Heart left ventricle (tissue), 13 donors: ENCODE data around the gene ALK.

Experiments used
- POLR2A ChIP-seq, 2 donors: fragments of 450-650 bp; IDR thresholded peaks; one replicate each; pipeline ENCODE4 v1.6.1; 2017; ENCODE audit warnings: antibody characterized with exemption in 2 of 2, mild to moderate bottlenecking in 2 of 2, moderate library complexity in 2 of 2
- TF ChIP-seq, protein P1 (sequence below), 12 donors: fragments of 200-600 bp; sonication (generic) in 4 of 12; IDR thresholded peaks; one replicate each; pipeline versions ENCODE4 v1.5.0 to v1.8.0; 2018 to 2022; ENCODE audit warnings: antibody characterized with exemption in 12 of 12, mild to moderate bottlenecking in 5 of 12
- donor health status: ischemic (EF 13 %, LVEDD 7.1; RV severe dilation, severe dysfunction).
- donor health status: DM: no; HTN: yes; CAD: no.
- donor health status: DM: no; HTN: no; CAD: no.
- donor health status: ischemic (EF 25% LVEDD 6.9; RV normal size, moderate dysfunction).
- donor health status: ischemic (EF 25% LVEDD 5.7; RV mildly dilated, moderate dysfunction).
- donor health status: ischemic (EF 35%, LVEDD 5.7; RV mildly dilated, moderate dysfunction).
- donor health status: nonischemic (EF 11% LVEDD 7.7; RV severe dilation, severe dysfunction).
- donor health status: DM: yes; HTN: yes; CAD: no.
- donor health status: PGD.
- donor health status: ischemic (EF 29% LVEDD 5.4; RV normal size, mild dysfunction).
- donor health status: nonischemic (EF 23%, LVEDD 6.1; RV moderate dilation, normal function).

DNA sequence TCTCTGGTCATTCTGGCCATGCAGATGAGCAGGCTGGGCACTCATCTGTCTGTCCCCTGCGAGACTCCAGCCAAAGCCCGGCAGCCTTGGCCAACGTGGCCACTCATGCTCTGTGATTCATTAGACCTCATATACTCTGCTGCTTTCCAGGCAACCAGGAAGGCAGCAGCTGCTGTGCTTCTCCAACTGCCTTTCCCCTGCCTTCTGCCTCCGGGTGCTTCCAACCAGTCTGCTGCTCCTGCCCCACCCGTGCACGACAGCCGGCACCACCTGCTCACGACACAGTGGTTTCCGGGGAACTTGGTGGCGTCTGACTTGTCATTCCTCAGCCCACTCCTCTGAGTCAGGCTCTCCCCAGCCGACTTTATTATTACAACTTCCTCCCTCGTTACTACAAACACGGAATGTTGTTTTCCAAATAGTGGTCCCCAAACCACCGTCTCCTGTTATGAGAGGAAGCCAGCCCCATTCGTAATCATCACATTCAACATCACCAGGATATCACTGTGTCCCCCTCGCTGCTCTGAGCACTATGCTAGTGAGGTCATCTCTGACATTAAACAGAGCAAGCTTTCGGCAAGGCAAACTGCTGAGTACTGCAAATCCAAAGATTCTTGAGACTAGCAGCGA is 392.4 kb downstream of the ALK start:
- TF ChIP-seq, protein P1, sequence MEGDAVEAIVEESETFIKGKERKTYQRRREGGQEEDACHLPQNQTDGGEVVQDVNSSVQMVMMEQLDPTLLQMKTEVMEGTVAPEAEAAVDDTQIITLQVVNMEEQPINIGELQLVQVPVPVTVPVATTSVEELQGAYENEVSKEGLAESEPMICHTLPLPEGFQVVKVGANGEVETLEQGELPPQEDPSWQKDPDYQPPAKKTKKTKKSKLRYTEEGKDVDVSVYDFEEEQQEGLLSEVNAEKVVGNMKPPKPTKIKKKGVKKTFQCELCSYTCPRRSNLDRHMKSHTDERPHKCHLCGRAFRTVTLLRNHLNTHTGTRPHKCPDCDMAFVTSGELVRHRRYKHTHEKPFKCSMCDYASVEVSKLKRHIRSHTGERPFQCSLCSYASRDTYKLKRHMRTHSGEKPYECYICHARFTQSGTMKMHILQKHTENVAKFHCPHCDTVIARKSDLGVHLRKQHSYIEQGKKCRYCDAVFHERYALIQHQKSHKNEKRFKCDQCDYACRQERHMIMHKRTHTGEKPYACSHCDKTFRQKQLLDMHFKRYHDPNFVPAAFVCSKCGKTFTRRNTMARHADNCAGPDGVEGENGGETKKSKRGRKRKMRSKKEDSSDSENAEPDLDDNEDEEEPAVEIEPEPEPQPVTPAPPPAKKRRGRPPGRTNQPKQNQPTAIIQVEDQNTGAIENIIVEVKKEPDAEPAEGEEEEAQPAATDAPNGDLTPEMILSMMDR (IDR thresholded peaks at IDR 0.05), result no peak
- no peak for TF ChIP-seq POLR2A (IDR thresholded peaks at IDR 0.05)
